BE2C (cell line): Measurements from ENCODE around the gene C21orf91. TPM values are rescaled to one million over a fixed set of nuclear protein-coding genes. Genes with fewer than 3 reads are reported as not detected.

Experiments
- DNase-seq: peaks from one replicate; pipeline ENCODE4 v3.0.0-alpha.2; 2020
- H3K27me3 ChIP-seq: fragments of 250-450 bp; sonication (Bioruptor Pico); 2 replicates; pipeline ENCODE4 v1.5.1; 2020; ENCODE audit warnings: mild to moderate bottlenecking
- H3K36me3 ChIP-seq: fragments of 250-450 bp; sonication (Bioruptor Pico); 2 replicates; pipeline ENCODE4 v1.5.1; 2020; ENCODE audit warnings: mild to moderate bottlenecking
- H3K4me1 ChIP-seq: fragments of 250-450 bp; sonication (Bioruptor Pico); 2 replicates; pipeline ENCODE4 v1.5.1; 2020
- H3K4me3 ChIP-seq: 2 replicates; pipeline ENCODE4 v1.5.1; 2011; ENCODE audit warnings: low read depth, low read length
- H3K9me3 ChIP-seq: fragments of 250-450 bp; sonication (Bioruptor Pico); 2 replicates; pipeline ENCODE4 v1.5.1; 2020
- CTCF ChIP-seq: IDR thresholded peaks from 2 replicates; pipeline ENCODE4 v1.5.1; 2012; ENCODE audit warnings: mild to moderate bottlenecking, low read depth, low read length
- polyA plus RNA-seq: library from polyadenylated mRNA; unstranded; fragments of >200 nt; gene quantifications from one replicate; pipeline ENCODE4 v1.2.1, GENCODE V29; 2012; ENCODE audit warnings: low read depth, missing spikeins; ENCODE audit not compliant: insufficient read length, insufficient read depth

C21orf91 gene
- 8.2 TPM for polyA plus RNA-seq

GRCh38 chr21:17819114-17819876 is at the start of gene C21orf91:
Gene C21orf91 (minus strand): TSS chr21:17819356. CDS start chr21:17818318, 1,038 bp downstream.
- peaks cover 19% of the 10 kb centered on the region for H3K36me3 ChIP-seq
- peak within 1 kb of the TSS; percentile 86 for H3K4me3 ChIP-seq
- H3K27me3 ChIP-seq: no peaks in the 10 kb centered on the region
- DNase-seq: peak; percentile 94
- H3K4me1 ChIP-seq: peaks cover 2% of the 10 kb centered on the region; the same call in 1 of the 2 replicates
- no peak for TF ChIP-seq CTCF
- H3K9me3 ChIP-seq: no peaks in the 10 kb centered on the region

- no peak for DNase-seq
- no peak for TF ChIP-seq CTCF
- H3K4me3 ChIP-seq: no peak overlapping the region
- no peaks in the 10 kb centered on the region for H3K4me1 ChIP-seq
- H3K9me3 ChIP-seq: no peaks in the 10 kb centered on the region
- no peaks in the 10 kb centered on the region for H3K36me3 ChIP-seq
- no peaks in the 10 kb centered on the region for H3K27me3 ChIP-seq
Observed at GRCh38 chr21:17866590-17866989, 47.4 kb upstream of the C21orf91 start.

GRCh38 chr21:17859661-17860060 is 40.5 kb upstream of the C21orf91 start:
- no peak for TF ChIP-seq CTCF
- no peaks in the 10 kb centered on the region for H3K27me3 ChIP-seq
- no peak for DNase-seq
- H3K9me3 ChIP-seq: no peaks in the 10 kb centered on the region
- H3K4me3 ChIP-seq: no peak overlapping the region
- no peaks in the 10 kb centered on the region for H3K36me3 ChIP-seq
- no peaks in the 10 kb centered on the region for H3K4me1 ChIP-seq

GRCh38 chr21:17858747-17859146 is 39.6 kb upstream of the C21orf91 start:
- no peaks in the 10 kb centered on the region for H3K27me3 ChIP-seq
- H3K4me3 ChIP-seq: no peak overlapping the region
- no peaks in the 10 kb centered on the region for H3K4me1 ChIP-seq
- no peak for TF ChIP-seq CTCF
- DNase-seq: no peak
- H3K9me3 ChIP-seq: no peaks in the 10 kb centered on the region
- no peaks in the 10 kb centered on the region for H3K36me3 ChIP-seq

GRCh38 chr21:17854745-17855144 is 35.6 kb upstream of the C21orf91 start:
- DNase-seq: no peak
- H3K36me3 ChIP-seq: no peaks in the 10 kb centered on the region
- no peak for TF ChIP-seq CTCF
- no peaks in the 10 kb centered on the region for H3K4me1 ChIP-seq
- no peaks in the 10 kb centered on the region for H3K27me3 ChIP-seq
- no peak overlapping the region for H3K4me3 ChIP-seq
- H3K9me3 ChIP-seq: no peaks in the 10 kb centered on the region
